PC-9 (cell line): ENCODE data around the gene GPR146. TPM values are rescaled to one million over a fixed set of nuclear protein-coding genes. Genes with fewer than 3 reads are reported as not detected.

Source experiments
- BruUV-seq: library from RNA; stranded (reverse); fragments of 400-500 nt; replicated peaks from 2 replicates; lab custom pipeline; 2021; lab: Mats Ljungman, UMichigan
- CTCF ChIA-PET: fragments of 300-600 bp; sonication (Branson Sonifier 250); formaldehyde crosslinking; loops from one replicate; lab custom pipeline; 2022; ENCODE audit warnings: antibody characterized with exemption; lab: Charles Lee
- POLR2A ChIA-PET: fragments of 300-600 bp; sonication (Branson Sonifier 250); formaldehyde crosslinking; loops from one replicate; lab custom pipeline; 2022; ENCODE audit warnings: antibody characterized with exemption; ENCODE audit not compliant: unreplicated experiment; lab: Charles Lee
- DNase-seq, 2 experiments: peaks; one replicate each; pipeline versions ENCODE4 v3.0.0 to v3.0.0-alpha.2; 2015 to 2022; ENCODE audit warnings: mixed read lengths in 1 of 2
- H2AFZ ChIP-seq: fragments of 200-600 bp; sonication (generic); 2 replicates; pipeline ENCODE4 v1.8.1; 2017; ENCODE audit warnings: antibody characterized with exemption
- H3F3A ChIP-seq: fragments of 200-600 bp; sonication (generic); 2 replicates; pipeline ENCODE4 v1.8.1; 2017; ENCODE audit warnings: antibody characterized with exemption, mild to moderate bottlenecking, low read depth; ENCODE audit not compliant: insufficient read depth
- H3K27ac ChIP-seq: fragments of 200-600 bp; sonication (generic); 2 replicates; pipeline ENCODE4 v1.6.1; 2016; ENCODE audit warnings: mixed run types
- H3K27me3 ChIP-seq: fragments of 200-600 bp; sonication (generic); 2 replicates; pipeline ENCODE4 v1.6.1; 2016; ENCODE audit warnings: low read depth, mixed run types; ENCODE audit not compliant: insufficient read depth
- H3K36me3 ChIP-seq: fragments of 200-600 bp; sonication (generic); 2 replicates; pipeline ENCODE4 v1.6.1; 2016; ENCODE audit warnings: low read depth, mixed run types
- H3K4me1 ChIP-seq: fragments of 200-600 bp; sonication (generic); replicated peaks from 2 replicates; pipeline ENCODE4 v1.6.1; 2016; ENCODE audit warnings: mixed run types; ENCODE audit not compliant: insufficient read depth
- H3K4me2 ChIP-seq: fragments of 200-600 bp; sonication (generic); 2 replicates; pipeline ENCODE4 v1.6.1; 2017; ENCODE audit warnings: mixed run types
- H3K4me3 ChIP-seq: fragments of 200-600 bp; sonication (generic); 2 replicates; pipeline ENCODE4 v1.6.1; 2016; ENCODE audit warnings: mixed run types
- H3K79me2 ChIP-seq: fragments of 200-600 bp; sonication (generic); 2 replicates; pipeline ENCODE4 v1.6.1; 2017; ENCODE audit warnings: low read depth, mixed run types
- H3K9me2 ChIP-seq: fragments of 200-600 bp; sonication (generic); 2 replicates; pipeline ENCODE4 v1.8.1; 2017; ENCODE audit warnings: mild to moderate bottlenecking; ENCODE audit not compliant: insufficient read depth
- H3K9me3 ChIP-seq: fragments of 200-600 bp; sonication (generic); 2 replicates; pipeline ENCODE4 v1.8.1; 2016; ENCODE audit warnings: low read depth; ENCODE audit not compliant: insufficient read depth
- H4K20me1 ChIP-seq: fragments of 200-600 bp; sonication (generic); 2 replicates; pipeline ENCODE4 v1.8.1; 2017; ENCODE audit not compliant: insufficient read depth
- EZH2 ChIP-seq: fragments of 200-600 bp; sonication (generic); IDR thresholded peaks from 2 replicates; pipeline ENCODE4 v1.8.0; 2017; ENCODE audit warnings: antibody characterized with exemption, low read depth
- intact Hi-C: fragments of 100-400 bp; cut with micrococcal nuclease; formaldehyde crosslinking; loops from one replicate; pipeline ENCODE4 v1.10.0; 2022; ENCODE audit not compliant: unreplicated experiment
- total RNA-seq: library from RNA; stranded (reverse); gene quantifications from 2 replicates; pipeline ENCODE4 v1.2.3, GENCODE V29; 2021
- TF ChIP-seq, protein P1 (sequence below): fragments of 200-600 bp; sonication (generic); conservative IDR thresholded peaks from 2 replicates; pipeline ENCODE4 v1.6.1; 2017; ENCODE audit warnings: mixed run types, antibody characterized with exemption, mild to moderate bottlenecking, moderate library complexity

GPR146 gene
- total RNA-seq, 1 experiment from 2014 or later = 3.4 TPM

DNA sequence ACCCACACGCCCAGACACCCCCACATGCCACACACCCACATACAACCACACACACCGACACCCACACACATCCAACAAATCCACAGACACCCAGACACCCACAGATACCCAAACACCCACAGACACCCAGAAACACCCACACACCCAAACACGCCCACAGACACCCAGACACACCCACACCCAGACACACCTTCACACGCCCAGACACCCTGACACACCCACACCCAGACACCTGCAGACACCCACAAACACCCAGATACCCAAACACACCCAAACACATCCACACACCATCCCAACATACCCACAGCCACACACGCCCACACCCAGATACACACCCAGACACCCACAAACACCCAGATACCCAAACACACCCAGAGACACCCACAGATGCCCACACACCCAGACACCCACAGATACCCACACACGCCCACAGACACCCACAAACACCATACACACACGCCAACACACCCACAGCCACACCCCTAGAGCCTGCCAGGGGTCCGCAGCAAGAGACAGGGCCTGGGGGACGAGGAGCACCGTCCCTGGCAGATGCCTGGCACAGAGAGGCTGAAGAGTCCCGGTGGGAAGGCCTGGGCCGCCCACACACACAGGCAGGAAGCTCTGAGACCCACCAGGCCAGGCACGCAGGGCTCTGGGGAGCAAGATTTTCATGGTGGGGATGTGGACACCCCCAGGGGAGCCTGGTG, 32.9 kb upstream of the GPR146 start:
- H4K20me1 ChIP-seq = peaks cover 30% of the 10 kb centered on the region
- no TSS peak for BruUV-seq
- no peak for TF ChIP-seq EZH2
- TF ChIP-seq, protein P1, sequence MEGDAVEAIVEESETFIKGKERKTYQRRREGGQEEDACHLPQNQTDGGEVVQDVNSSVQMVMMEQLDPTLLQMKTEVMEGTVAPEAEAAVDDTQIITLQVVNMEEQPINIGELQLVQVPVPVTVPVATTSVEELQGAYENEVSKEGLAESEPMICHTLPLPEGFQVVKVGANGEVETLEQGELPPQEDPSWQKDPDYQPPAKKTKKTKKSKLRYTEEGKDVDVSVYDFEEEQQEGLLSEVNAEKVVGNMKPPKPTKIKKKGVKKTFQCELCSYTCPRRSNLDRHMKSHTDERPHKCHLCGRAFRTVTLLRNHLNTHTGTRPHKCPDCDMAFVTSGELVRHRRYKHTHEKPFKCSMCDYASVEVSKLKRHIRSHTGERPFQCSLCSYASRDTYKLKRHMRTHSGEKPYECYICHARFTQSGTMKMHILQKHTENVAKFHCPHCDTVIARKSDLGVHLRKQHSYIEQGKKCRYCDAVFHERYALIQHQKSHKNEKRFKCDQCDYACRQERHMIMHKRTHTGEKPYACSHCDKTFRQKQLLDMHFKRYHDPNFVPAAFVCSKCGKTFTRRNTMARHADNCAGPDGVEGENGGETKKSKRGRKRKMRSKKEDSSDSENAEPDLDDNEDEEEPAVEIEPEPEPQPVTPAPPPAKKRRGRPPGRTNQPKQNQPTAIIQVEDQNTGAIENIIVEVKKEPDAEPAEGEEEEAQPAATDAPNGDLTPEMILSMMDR = no peak
- H3K9me2 ChIP-seq = no peaks in the 10 kb centered on the region
- H3K27me3 ChIP-seq = no peaks in the 10 kb centered on the region
- no peak overlapping the region for H3K4me3 ChIP-seq
- no peaks in the 10 kb centered on the region for H3K9me3 ChIP-seq
- POLR2A ChIA-PET = no interaction called here
- H3K36me3 ChIP-seq = no peaks in the 10 kb centered on the region
- H3F3A ChIP-seq = peaks cover 10% of the 10 kb centered on the region; the same call in 1 of the 2 replicates
- no peak overlapping the region for H2AFZ ChIP-seq
- intact Hi-C loops = no loop called here
- H3K27ac ChIP-seq = no peak overlapping the region
- H3K79me2 ChIP-seq = no peaks in the 10 kb centered on the region
- H3K4me2 ChIP-seq = no peak overlapping the region
- DNase-seq = no peak
- CTCF ChIA-PET = no interaction called here
- no peaks in the 10 kb centered on the region for H3K4me1 ChIP-seq

DNA sequence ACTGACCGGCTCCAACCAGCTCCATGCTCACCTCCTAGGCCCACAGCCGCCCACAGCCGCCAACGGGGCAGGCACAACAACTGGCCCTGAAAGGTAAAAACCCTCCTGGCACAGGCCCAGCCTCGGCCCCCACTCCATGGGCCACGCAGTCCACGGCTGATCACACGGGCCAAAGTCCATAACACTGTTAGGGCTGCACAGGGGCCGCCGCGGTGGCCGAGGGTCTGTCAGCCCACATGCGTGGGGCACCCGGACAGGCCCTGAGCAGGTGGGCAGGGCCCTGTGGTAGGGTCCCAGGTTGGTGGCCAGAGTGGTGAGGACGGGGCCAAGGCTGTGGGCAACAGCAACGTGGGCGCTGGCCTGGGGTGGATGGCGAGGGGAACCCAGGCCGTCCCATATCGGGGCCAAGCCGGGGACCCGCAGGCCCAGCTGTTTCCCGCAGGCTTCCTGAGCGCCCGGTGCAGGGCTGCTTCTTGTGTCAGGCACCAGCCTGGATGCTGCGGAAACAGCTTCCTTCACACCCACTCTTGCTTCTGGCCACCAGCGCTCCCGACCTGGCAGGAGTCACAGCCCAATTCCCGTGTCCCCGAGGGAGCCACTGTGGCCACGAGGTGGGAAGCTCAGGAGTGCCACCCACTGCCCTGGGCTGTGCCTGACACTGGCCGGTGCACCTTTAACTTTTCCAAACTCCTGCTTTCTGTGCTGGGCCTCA, 32.2 kb upstream of the GPR146 start:
- ChIA-PET CTCF (no interaction called here), POLR2A (no interaction called here)
- Histone ChIP-seq H3K36me3 (no peaks in the 10 kb centered on the region), H4K20me1 (peaks cover 26% of the 10 kb centered on the region), H3F3A (peaks cover 10% of the 10 kb centered on the region; the same call in 1 of the 2 replicates), H3K27me3 (no peaks in the 10 kb centered on the region), H3K9me2 (no peaks in the 10 kb centered on the region), H3K27ac (no peak overlapping the region), H3K79me2 (no peaks in the 10 kb centered on the region), H3K4me3 (no peak overlapping the region), H3K4me2 (no peak overlapping the region), H3K4me1 (no peaks in the 10 kb centered on the region), H3K9me3 (no peaks in the 10 kb centered on the region), H2AFZ (no peak overlapping the region)
- DNase-seq = no peak
- no TSS peak for BruUV-seq
- intact Hi-C loops = no loop called here
- no peak for TF ChIP-seq EZH2
- TF ChIP-seq, protein P1 = no peak

DNA sequence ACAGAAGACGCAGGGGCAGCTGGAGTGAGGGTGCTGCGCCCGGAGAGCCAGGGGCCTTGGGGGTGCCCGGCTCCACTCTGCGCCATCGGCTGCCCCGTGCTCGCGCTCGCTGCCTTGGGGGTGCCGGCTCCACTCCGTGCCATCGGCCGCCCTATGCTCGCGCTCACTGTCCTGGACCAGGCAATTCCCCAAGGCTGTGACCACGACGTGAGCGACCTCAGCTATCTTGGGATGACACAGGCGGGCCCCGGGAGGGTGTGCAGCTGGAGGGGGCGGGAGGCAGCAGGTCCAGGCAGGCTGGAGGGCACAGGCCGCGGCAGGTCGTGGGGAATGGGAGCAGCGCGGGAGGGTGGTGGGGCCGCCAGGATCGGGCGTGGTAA, 31.6 kb upstream of the GPR146 start:
- H3K9me3 ChIP-seq = no peaks in the 10 kb centered on the region
- H3F3A ChIP-seq = peaks cover 14% of the 10 kb centered on the region
- no peak for DNase-seq
- ChIA-PET POLR2A (no interaction called here), CTCF (no interaction called here)
- H3K4me3 ChIP-seq = no peak overlapping the region
- H3K27me3 ChIP-seq = no peaks in the 10 kb centered on the region
- H2AFZ ChIP-seq = no peak overlapping the region
- no peak overlapping the region for H3K4me2 ChIP-seq
- no peak overlapping the region for H3K27ac ChIP-seq
- no peaks in the 10 kb centered on the region for H3K36me3 ChIP-seq
- no peaks in the 10 kb centered on the region for H3K79me2 ChIP-seq
- BruUV-seq = no TSS peak
- no peaks in the 10 kb centered on the region for H3K4me1 ChIP-seq
- H4K20me1 ChIP-seq = peaks cover 22% of the 10 kb centered on the region
- intact Hi-C loops = no loop called here
- H3K9me2 ChIP-seq = no peaks in the 10 kb centered on the region
- TF ChIP-seq EZH2 = no peak
- TF ChIP-seq, protein P1 = no peak
